ENCODE measurements around the gene RTP5. TPM values are rescaled to one million over a fixed set of nuclear protein-coding genes. Genes with fewer than 3 reads are reported as not detected.

The RTP5 gene
- total and polyA plus RNA-seq, 2 of the 8 experiments (the other 6 are each of a cell fraction or from before 2014, with no cell fraction given): not detected

GRCh38 chr2:241898463-241899270 lies 29.1 kb downstream of the RTP5 start:
- H3K9me3 ChIP-seq (ENCODE audit: insufficient read depth in 2 of 2, low read depth in 1 of 2, low read length in 1 of 2): no peaks in the 10 kb centered on the region
- H3K27me3 ChIP-seq (replicated peaks in 1 of 4; ENCODE audit: control insufficient read depth in 3 of 4, extremely low read depth in 1 of 4, insufficient read depth in 3 of 4, low read length in 3 of 4): peaks cover 0 to 2% (median 0%) of the 10 kb centered on the region in 4 experiments; a peak in 2 of 7 replicates
- H3K27ac ChIP-seq (ENCODE audit: low read depth, low read length): no peak overlapping the region
- H3K18ac ChIP-seq (ENCODE audit: extremely low read depth, low read length): no peak overlapping the region
- no peak for TF ChIP-seq RAD21 (IDR thresholded peaks at IDR 0.05 in 1 of 2, conservative IDR thresholded peaks at IDR 0.05 in 1 of 2; ENCODE audit: low read depth in 2 of 2, low read length in 2 of 2)
- TF ChIP-seq SP2 (IDR thresholded peaks at IDR 0.05; ENCODE audit: low read length): no peak
- no peak for TF ChIP-seq BACH1 (IDR thresholded peaks at IDR 0.05; ENCODE audit: low read length)
- H3K4ac ChIP-seq (replicated peaks; ENCODE audit: insufficient read length, low read depth, low read length): no peak overlapping the region
- no peaks in the 10 kb centered on the region for H3K79me2 ChIP-seq (ENCODE audit: control insufficient read depth in 1 of 2, insufficient read depth in 2 of 2, low read length in 2 of 2)
- WGBS, 2 experiments (ENCODE audit: extremely low coverage in 1 of 2, insufficient coverage in 1 of 2, insufficient read length in 1 of 2, insufficient replicate concordance in 2 of 2, low coverage in 1 of 2, low lambda C conversion rate in 2 of 2, missing lambda C conversion rate in 1 of 2): 90% methylated on average over 27 of the region's 30 CpGs; no CpG with 5 or more reads in 1 of the 2 experiments
- no peak overlapping the region for H2BK5ac ChIP-seq (ENCODE audit: low read depth, low read length)
- DNase-seq (ENCODE audit: low read depth in 1 of 2, low spot score in 2 of 2) (peak in 1 of 2 experiments; percentile 45), FAIRE-seq (no peak)
- no peak overlapping the region for H3K9ac ChIP-seq (replicated peaks in 1 of 4; ENCODE audit: extremely low read depth in 1 of 4, low read depth in 3 of 4, low read length in 3 of 4)
- peaks cover 14% of the 10 kb centered on the region; the same call in 1 of the 2 replicates for H3K23me2 ChIP-seq (ENCODE audit: low read depth, low read length)
- no peak overlapping the region for H2BK15ac ChIP-seq (ENCODE audit: low read length)
- no peak overlapping the region for H2BK120ac ChIP-seq (replicated peaks; ENCODE audit: low read depth, low read length)
- no peaks in the 10 kb centered on the region; a peak in 1 of 8 replicates for H3K36me3 ChIP-seq (ENCODE audit: control insufficient read depth in 2 of 4, insufficient read depth in 4 of 4, low read length in 3 of 4)
- H4K8ac ChIP-seq (ENCODE audit: extremely low read depth, insufficient read depth, low read length): peak overlapping the region; percentile 57; the same call in 1 of the 2 replicates
- no peak overlapping the region for H2AFZ ChIP-seq (ENCODE audit: low read length)
- no peak overlapping the region for H2BK20ac ChIP-seq (ENCODE audit: low read length)
- H3K14ac ChIP-seq (ENCODE audit: insufficient read length): no peak overlapping the region
- no peak overlapping the region for H2BK12ac ChIP-seq (ENCODE audit: low read depth, low read length)
- H3K4me3 ChIP-seq (ENCODE audit: extremely low read depth in 1 of 4, insufficient read depth in 2 of 4, low read depth in 3 of 4, low read length in 4 of 4): no peak overlapping the region
- peaks cover 5% of the 10 kb centered on the region for H3K79me1 ChIP-seq (ENCODE audit: low read depth, low read length)
- H3K4me1 ChIP-seq (replicated peaks in 1 of 4; ENCODE audit: control insufficient read depth in 3 of 4, insufficient read depth in 4 of 4, low read length in 3 of 4): peaks cover 0 to 21% (median 13%) of the 10 kb centered on the region in 4 experiments; a peak in 6 of 7 replicates
- no peak overlapping the region for H4K5ac ChIP-seq (ENCODE audit: insufficient read length, low read depth, low read length)
- no peak overlapping the region for H2AK5ac ChIP-seq (ENCODE audit: low read depth, low read length)
- ChIA-PET POLR2A (ENCODE audit: partially characterized antibody) (no interaction called here), CTCF (ENCODE audit: partially characterized antibody) (interaction anchor here (0.9 to 1.1 kb wide), 2 partner anchors 82 to 165 kb away, joined by 3 read pairs; partner anchors contain the start of gene D2HGDH)
- peaks cover 2 to 3% of the 10 kb centered on the region in 2 experiments for H4K20me1 ChIP-seq (replicated peaks in 1 of 2; ENCODE audit: control insufficient read depth in 1 of 2, insufficient read depth in 2 of 2, low read length in 2 of 2)
- no peak overlapping the region for H3K56ac ChIP-seq (replicated peaks; ENCODE audit: insufficient read length, low read depth, low read length)
- H3K4me2 ChIP-seq (ENCODE audit: insufficient read depth in 1 of 2, low read depth in 2 of 2, low read length in 2 of 2): no peak overlapping the region
- no peak overlapping the region for H3K23ac ChIP-seq (ENCODE audit: insufficient read length)
- H4K91ac ChIP-seq (replicated peaks; ENCODE audit: insufficient read length, low read length): no peak overlapping the region
